Breast epithelium (tissue), 3 donors: ENCODE data around the gene PTH2.

Source experiments
- POLR2A ChIP-seq: fragments of 450-650 bp; IDR thresholded peaks from one replicate; pipeline ENCODE4 v1.6.1; 2016; ENCODE audit warnings: antibody characterized with exemption, mild to moderate bottlenecking, moderate library complexity
- TF ChIP-seq, protein P1 (sequence below), 3 donors: fragments of 450-650 bp; IDR thresholded peaks; one replicate each; pipeline ENCODE4 v1.5.1; 2016 to 2017; ENCODE audit warnings: antibody characterized with exemption in 3 of 3, mild to moderate bottlenecking in 3 of 3, moderate library complexity in 3 of 3

DNA sequence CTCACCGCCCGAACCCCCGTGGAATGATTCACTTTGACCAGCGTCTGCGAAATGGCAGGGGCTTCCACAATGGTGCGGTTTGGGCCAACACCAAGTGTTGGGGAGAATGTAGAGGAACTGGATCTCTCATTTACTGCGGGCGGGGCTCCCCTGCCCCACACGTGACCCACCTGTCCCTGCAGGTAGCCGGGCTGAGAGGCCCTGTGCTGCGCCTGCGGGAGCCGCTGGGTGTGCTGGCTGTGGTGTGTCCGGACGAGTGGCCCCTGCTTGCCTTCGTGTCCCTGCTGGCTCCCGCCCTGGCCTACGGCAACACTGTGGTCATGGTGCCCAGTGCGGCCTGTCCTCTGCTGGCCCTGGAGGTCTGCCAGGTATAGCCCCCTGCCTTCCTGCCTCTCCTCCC, 45.0 kb upstream of the PTH2 start:
- TF ChIP-seq, protein P1, sequence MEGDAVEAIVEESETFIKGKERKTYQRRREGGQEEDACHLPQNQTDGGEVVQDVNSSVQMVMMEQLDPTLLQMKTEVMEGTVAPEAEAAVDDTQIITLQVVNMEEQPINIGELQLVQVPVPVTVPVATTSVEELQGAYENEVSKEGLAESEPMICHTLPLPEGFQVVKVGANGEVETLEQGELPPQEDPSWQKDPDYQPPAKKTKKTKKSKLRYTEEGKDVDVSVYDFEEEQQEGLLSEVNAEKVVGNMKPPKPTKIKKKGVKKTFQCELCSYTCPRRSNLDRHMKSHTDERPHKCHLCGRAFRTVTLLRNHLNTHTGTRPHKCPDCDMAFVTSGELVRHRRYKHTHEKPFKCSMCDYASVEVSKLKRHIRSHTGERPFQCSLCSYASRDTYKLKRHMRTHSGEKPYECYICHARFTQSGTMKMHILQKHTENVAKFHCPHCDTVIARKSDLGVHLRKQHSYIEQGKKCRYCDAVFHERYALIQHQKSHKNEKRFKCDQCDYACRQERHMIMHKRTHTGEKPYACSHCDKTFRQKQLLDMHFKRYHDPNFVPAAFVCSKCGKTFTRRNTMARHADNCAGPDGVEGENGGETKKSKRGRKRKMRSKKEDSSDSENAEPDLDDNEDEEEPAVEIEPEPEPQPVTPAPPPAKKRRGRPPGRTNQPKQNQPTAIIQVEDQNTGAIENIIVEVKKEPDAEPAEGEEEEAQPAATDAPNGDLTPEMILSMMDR (IDR thresholded peaks at IDR 0.05) = no peak
- no peak for TF ChIP-seq POLR2A
